Stimulated activated CD4-positive, alpha-beta T cell treated with anti-CD3 and anti-CD28 coated beads, Interleukin-2, amount 100 ng/mL, for 24 hours (primary cell): ENCODE data around the gene CACNA2D3.
"Not testable (repeated sequence)": the region's sequence is repeated elsewhere in the genome, so short reads cannot be mapped to it uniquely, and the experiment has no call there.

Experiments
- DNase-seq, 2 donors: peaks; one replicate each; pipeline ENCODE4 v3.0.0-alpha.2; 2020

Gene CACNA2D3

GRCh38 chr3:55064164-55064563, 941.8 kb downstream of the CACNA2D3 start:
- DNase-seq = no peak

GRCh38 chr3:55065331-55065730, 943.0 kb downstream of the CACNA2D3 start:
- DNase-seq = no peak

GRCh38 chr3:55066551-55067047, 944.2 kb downstream of the CACNA2D3 start:
- no peak for DNase-seq

- no peak for DNase-seq
These were observed 947.6 kb downstream of the CACNA2D3 start for GRCh38 chr3:55069950-55070349.

GRCh38 chr3:55074796-55075195, 952.4 kb downstream of the CACNA2D3 start:
- DNase-seq = no peak

GRCh38 chr3:55075846-55076245, 953.5 kb downstream of the CACNA2D3 start:
- no peak for DNase-seq

- DNase-seq = no peak
These were observed 955.4 kb downstream of the CACNA2D3 start for GRCh38 chr3:55077726-55078125.

- no peak for DNase-seq
These were observed 956.5 kb downstream of the CACNA2D3 start for GRCh38 chr3:55078876-55079275.

- DNase-seq = no peak
These were observed 962.9 kb downstream of the CACNA2D3 start for GRCh38 chr3:55085231-55085630.

- DNase-seq = no peak
These were observed 966.9 kb downstream of the CACNA2D3 start for GRCh38 chr3:55089211-55089610.

GRCh38 chr3:55090291-55090690, 967.9 kb downstream of the CACNA2D3 start:
- no peak for DNase-seq

GRCh38 chr3:55090746-55091145, 968.4 kb downstream of the CACNA2D3 start:
- no peak for DNase-seq

- DNase-seq = no peak
These were observed 969.3 kb downstream of the CACNA2D3 start for GRCh38 chr3:55091381-55092225.

GRCh38 chr3:55094676-55095075, 972.3 kb downstream of the CACNA2D3 start:
- DNase-seq = no peak

- no peak for DNase-seq
These were observed 975.1 kb downstream of the CACNA2D3 start for GRCh38 chr3:55097441-55097840.

- DNase-seq = no peak
These were observed 983.3 kb downstream of the CACNA2D3 start for GRCh38 chr3:55105647-55106046.

GRCh38 chr3:55107187-55107586, 984.8 kb downstream of the CACNA2D3 start:
- DNase-seq = no peak

- not testable (repeated sequence) for DNase-seq
These were observed 989.6 kb downstream of the CACNA2D3 start for GRCh38 chr3:55111906-55112305.

GRCh38 chr3:55118451-55118850, 996.1 kb downstream of the CACNA2D3 start:
- DNase-seq = no peak

- DNase-seq = no peak
These were observed 996.9 kb downstream of the CACNA2D3 start for GRCh38 chr3:55119268-55119667.

GRCh38 chr3:55122312-55122711, 1000.0 kb downstream of the CACNA2D3 start:
- no peak for DNase-seq
